ENCODE results near the gene OR2T5. TPM values are rescaled to one million over a fixed set of nuclear protein-coding genes. Genes with fewer than 3 reads are reported as not detected.
A peak's percentile ranks its signal among the peaks of the same experiment; 100 is the strongest.
"Not testable (repeated sequence)": the region's sequence is repeated elsewhere in the genome, so short reads cannot be mapped to it uniquely, and the experiment has no call there.

Gene OR2T5
- total RNA-seq, 3 donors from 2014 or later, result not detected

GRCh38 chr1:248521856-248522255, 33.5 kb downstream of the OR2T5 start:
- H3K36me3 ChIP-seq (ENCODE audit: low read depth), result no peaks in the 10 kb centered on the region
- no peak overlapping the region for H3K4me3 ChIP-seq
- ATAC-seq (no peak), DNase-seq (peak in 1 of 3 donors; percentile 20)
- TF ChIP-seq, protein P1, sequence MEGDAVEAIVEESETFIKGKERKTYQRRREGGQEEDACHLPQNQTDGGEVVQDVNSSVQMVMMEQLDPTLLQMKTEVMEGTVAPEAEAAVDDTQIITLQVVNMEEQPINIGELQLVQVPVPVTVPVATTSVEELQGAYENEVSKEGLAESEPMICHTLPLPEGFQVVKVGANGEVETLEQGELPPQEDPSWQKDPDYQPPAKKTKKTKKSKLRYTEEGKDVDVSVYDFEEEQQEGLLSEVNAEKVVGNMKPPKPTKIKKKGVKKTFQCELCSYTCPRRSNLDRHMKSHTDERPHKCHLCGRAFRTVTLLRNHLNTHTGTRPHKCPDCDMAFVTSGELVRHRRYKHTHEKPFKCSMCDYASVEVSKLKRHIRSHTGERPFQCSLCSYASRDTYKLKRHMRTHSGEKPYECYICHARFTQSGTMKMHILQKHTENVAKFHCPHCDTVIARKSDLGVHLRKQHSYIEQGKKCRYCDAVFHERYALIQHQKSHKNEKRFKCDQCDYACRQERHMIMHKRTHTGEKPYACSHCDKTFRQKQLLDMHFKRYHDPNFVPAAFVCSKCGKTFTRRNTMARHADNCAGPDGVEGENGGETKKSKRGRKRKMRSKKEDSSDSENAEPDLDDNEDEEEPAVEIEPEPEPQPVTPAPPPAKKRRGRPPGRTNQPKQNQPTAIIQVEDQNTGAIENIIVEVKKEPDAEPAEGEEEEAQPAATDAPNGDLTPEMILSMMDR (IDR thresholded peaks at IDR 0.05), result no peak
- H3K4me1 ChIP-seq (ENCODE audit: low read depth), result no peaks in the 10 kb centered on the region
- intact Hi-C loops (cut with DNase I, micrococcal nuclease), result no loop called here
- peaks cover 12% of the 10 kb centered on the region for H3K9me3 ChIP-seq

GRCh38 chr1:248537449-248537848, 49.1 kb downstream of the OR2T5 start:
- intact Hi-C loops (cut with DNase I, micrococcal nuclease); H3K36me3 ChIP-seq (ENCODE audit: low read depth); ATAC-seq; H3K4me1 ChIP-seq (ENCODE audit: low read depth); H3K4me3 ChIP-seq; DNase-seq; H3K9me3 ChIP-seq: not testable (repeated sequence)

Other genes with a start within 250 kb of the OR2T5 start
- gene OR2T33, start 210.6 kb upstream of the OR2T5 start, total RNA-seq, result not detected
- gene OR2T12, start 185.2 kb upstream of the OR2T5 start, total RNA-seq, result not detected
- gene OR2M7, start 164.0 kb upstream of the OR2T5 start, total RNA-seq, result not detected
- not detected for gene OR14C36, start 139.8 kb upstream of the OR2T5 start, total RNA-seq
- gene OR2T4, start 126.9 kb upstream of the OR2T5 start, total RNA-seq, result not detected
- not detected for gene OR2T6, start 112.8 kb upstream of the OR2T5 start, total RNA-seq
- gene OR2T1, start 85.5 kb upstream of the OR2T5 start, total RNA-seq, result not detected
- gene OR2T2, start 43.0 kb upstream of the OR2T5 start, total RNA-seq, result not detected
- gene OR2T3, start 15.2 kb upstream of the OR2T5 start, total RNA-seq, result not detected
- not detected for gene OR2G6, start 19.5 kb downstream of the OR2T5 start, total RNA-seq
- gene OR2T29, start 74.2 kb downstream of the OR2T5 start, total RNA-seq, result not detected
- gene OR2T34, start 86.2 kb downstream of the OR2T5 start, total RNA-seq, result not detected
- gene OR2T10, start 109.1 kb downstream of the OR2T5 start, total RNA-seq, result not detected
- gene OR2T11, start 146.5 kb downstream of the OR2T5 start, total RNA-seq, result not detected
- gene OR2T35, start 156.7 kb downstream of the OR2T5 start, total RNA-seq, result not detected
- gene OR2T27, start 166.9 kb downstream of the OR2T5 start, total RNA-seq, result not detected
- not detected for gene OR14I1, start 214.2 kb downstream of the OR2T5 start, total RNA-seq

Data from mucosa of descending colon (tissue), 3 donors.